KOPT-K1 (cell line): ENCODE results near the gene DNAJC28.
"Not testable (repeated sequence)": the region's sequence is repeated elsewhere in the genome, so short reads cannot be mapped to it uniquely, and the experiment has no call there.

Experiments used
- H3K27ac ChIP-seq: fragments of 200-600 bp; sonication (generic); 2 replicates; pipeline ENCODE4 v1.5.1; 2016; ENCODE audit warnings: antibody characterized with exemption, mild to moderate bottlenecking, low read depth, low read length; ENCODE audit not compliant: poor library complexity, severe bottlenecking
- H3K36me3 ChIP-seq: fragments of 200-600 bp; sonication (generic); 2 replicates; pipeline ENCODE4 v1.5.1; 2017; ENCODE audit warnings: antibody characterized with exemption, mild to moderate bottlenecking, low read length, moderate library complexity; ENCODE audit not compliant: insufficient read depth
- H3K9me3 ChIP-seq: fragments of 200-600 bp; sonication (generic); 2 replicates; pipeline ENCODE4 v1.5.1; 2017; ENCODE audit warnings: antibody characterized with exemption, low read length, mild to moderate bottlenecking; ENCODE audit not compliant: insufficient read depth, poor library complexity, severe bottlenecking

Gene DNAJC28

GRCh38 chr21:33491373-33492102 is at the start of gene DNAJC28:
Gene DNAJC28 (minus strand): TSS chr21:33491716. CDS start chr21:33489393, 2,323 bp downstream.
- Histone ChIP-seq H3K9me3 (no peaks in the 10 kb centered on the region), H3K27ac (peak within 1 kb of the TSS; percentile 52), H3K36me3 (no peaks in the 10 kb centered on the region)

DNA sequence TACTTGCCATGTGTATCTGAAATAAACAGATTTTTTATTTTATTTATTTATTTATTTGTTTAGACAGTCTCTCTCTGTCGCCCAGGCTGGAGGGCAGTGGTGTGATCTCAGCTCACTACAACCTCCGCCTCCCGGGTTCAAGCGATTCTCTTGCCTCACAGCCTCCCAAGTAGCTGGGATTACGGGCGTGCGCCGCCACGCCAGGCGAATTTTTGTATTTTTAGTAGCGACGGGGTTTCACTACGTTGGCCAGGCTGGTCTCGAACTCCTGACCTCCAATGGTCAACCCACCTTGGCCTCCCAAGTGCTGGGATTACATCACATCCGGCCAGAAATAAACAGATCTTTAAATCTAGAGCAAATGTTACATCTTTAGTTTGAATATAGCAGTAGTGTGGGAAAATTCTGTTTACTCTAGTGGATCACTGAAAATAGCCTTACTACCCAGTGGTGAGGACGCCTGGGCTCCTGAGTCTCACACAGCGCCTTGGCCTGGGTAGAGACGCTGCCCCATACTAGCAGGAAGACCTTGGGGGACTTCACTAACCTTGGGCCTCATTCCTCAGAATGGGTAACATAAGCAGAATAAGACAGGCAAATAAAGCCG is 49.7 kb upstream of the DNAJC28 start:
- no peaks in the 10 kb centered on the region for H3K9me3 ChIP-seq
- peaks cover 44% of the 10 kb centered on the region for H3K36me3 ChIP-seq
- peak overlapping the region; percentile 100 for H3K27ac ChIP-seq

DNA sequence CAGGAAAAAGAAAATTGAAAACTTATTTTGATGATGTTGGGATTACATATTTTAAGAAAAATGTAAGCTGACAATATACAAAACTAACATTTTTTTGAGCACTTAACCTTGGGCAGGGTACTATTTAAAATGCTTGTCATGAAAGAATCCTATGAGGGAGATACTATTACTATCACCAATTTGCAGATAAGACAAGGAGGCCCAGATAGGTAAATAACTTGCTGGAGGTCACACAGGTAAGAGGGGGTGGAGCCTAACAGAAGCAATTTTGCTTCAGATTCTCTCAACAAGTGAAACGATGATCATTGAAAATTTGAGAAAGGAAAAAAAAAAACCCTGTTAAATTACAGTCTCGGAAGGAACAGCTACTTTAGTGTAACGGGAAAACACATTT is 49.2 kb upstream of the DNAJC28 start:
- no peak overlapping the region for H3K27ac ChIP-seq
- peaks cover 45% of the 10 kb centered on the region for H3K36me3 ChIP-seq

GRCh38 chr21:33539616-33540015 is 48.1 kb upstream of the DNAJC28 start:
- no peak overlapping the region for H3K27ac ChIP-seq
- H3K9me3 ChIP-seq: no peaks in the 10 kb centered on the region
- peaks cover 56% of the 10 kb centered on the region for H3K36me3 ChIP-seq

More for the DNA sequence above, 49.2 kb upstream of the DNAJC28 start:
- H3K9me3 ChIP-seq: no peaks in the 10 kb centered on the region

GRCh38 chr21:33537212-33537611 is 45.7 kb upstream of the DNAJC28 start:
- Histone ChIP-seq H3K27ac (no peak overlapping the region), H3K9me3 (no peaks in the 10 kb centered on the region), H3K36me3 (peaks cover 79% of the 10 kb centered on the region)

- Histone ChIP-seq H3K36me3 (peaks cover 99% of the 10 kb centered on the region), H3K27ac (no peak overlapping the region), H3K9me3 (no peaks in the 10 kb centered on the region)
These were observed 39.5 kb upstream of the DNAJC28 start for GRCh38 chr21:33531007-33531406.

DNA sequence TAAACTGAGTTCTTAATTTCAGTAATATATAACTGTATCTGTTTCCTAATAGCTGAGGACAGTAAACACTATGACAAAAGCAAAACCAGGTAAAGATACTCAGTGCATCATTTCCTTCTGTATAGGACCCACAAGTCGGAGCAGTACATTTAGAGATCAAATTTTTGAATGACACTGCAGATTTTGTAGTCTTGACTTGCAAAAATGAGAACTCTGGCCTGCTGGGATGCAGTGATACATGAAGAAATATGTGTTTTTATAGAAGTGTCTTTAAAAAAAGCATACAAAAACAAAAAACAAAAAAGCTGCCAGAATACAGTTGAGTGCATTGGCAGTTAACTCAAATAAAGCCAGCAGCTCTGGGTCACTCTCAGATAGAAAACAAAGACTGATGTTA is 31.4 kb upstream of the DNAJC28 start:
- no peak overlapping the region for H3K27ac ChIP-seq
- H3K9me3 ChIP-seq: no peaks in the 10 kb centered on the region
- peaks cover 99% of the 10 kb centered on the region for H3K36me3 ChIP-seq

DNA sequence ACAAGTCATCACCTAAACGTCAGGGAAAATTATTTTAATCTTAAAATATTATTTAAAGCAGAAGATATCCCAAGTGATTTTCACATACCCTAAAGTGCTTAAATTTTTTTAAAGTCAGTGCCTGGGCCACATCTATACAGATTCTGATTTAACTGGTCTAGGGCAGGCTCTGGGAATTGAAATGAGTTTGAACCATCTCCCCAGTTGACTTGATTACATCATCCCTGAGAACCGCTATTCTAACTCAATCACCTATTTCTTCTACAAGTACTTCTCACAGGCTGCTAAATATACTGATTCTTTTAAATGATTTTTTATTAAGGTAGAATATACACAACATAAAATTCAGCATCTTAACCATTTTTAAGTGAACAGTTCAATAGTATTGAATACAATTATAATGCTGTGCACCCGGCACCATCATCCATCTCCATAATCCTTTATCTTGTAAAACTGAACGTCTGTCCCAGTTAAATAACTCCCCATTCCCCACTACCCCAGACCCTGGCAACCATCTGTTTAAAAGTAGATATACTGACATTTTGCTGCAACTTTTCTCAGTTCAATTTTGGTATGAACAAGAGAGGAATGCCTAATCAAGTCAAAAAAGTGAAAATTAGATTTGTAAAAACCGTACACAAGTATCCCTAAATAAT is 30.9 kb upstream of the DNAJC28 start:
- Histone ChIP-seq H3K27ac (no peak overlapping the region), H3K9me3 (no peaks in the 10 kb centered on the region), H3K36me3 (peaks cover 99% of the 10 kb centered on the region)

DNA sequence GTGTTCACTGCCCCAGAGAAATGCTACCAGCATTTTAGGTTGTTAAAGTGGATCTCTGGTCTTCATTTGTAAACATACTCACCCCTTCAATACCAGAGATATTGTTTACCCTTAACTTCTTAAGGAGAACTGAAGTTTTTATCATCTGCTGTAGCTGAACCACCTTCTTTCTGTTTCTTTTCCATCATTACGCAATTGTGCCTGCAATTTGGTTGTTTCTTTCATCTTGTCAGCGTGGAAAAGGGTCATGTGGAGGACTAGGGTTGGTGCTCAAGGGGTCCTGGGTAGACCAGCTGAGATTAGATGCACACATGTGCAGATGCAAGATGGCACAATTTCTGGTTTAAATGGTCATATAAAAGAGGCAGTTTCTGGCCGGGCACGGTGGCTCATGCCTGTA is 27.4 kb upstream of the DNAJC28 start:
- Histone ChIP-seq H3K36me3 (peaks cover 98% of the 10 kb centered on the region), H3K27ac (no peak overlapping the region), H3K9me3 (no peaks in the 10 kb centered on the region)

DNA sequence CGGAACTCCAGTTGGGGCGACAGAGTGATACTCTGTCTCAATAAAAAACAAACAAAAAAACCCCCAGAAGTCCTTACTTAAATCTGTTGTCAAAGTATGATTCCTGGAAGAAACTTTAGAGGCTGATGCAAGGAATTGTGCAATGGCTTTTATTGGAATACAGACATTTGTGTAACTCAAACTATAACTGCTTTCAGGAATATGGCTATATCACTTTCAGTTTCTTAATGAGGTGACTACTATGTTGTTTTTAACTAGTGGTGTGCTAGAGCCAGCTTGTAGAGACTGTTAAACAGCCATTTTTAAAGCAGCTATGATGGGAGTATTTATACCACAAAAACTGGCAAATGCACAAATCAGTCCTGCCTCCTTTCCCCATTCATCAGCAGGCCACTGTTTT is 22.7 kb upstream of the DNAJC28 start:
- no peaks in the 10 kb centered on the region for H3K9me3 ChIP-seq
- H3K27ac ChIP-seq: no peak overlapping the region
- H3K36me3 ChIP-seq: peaks cover 99% of the 10 kb centered on the region

DNA sequence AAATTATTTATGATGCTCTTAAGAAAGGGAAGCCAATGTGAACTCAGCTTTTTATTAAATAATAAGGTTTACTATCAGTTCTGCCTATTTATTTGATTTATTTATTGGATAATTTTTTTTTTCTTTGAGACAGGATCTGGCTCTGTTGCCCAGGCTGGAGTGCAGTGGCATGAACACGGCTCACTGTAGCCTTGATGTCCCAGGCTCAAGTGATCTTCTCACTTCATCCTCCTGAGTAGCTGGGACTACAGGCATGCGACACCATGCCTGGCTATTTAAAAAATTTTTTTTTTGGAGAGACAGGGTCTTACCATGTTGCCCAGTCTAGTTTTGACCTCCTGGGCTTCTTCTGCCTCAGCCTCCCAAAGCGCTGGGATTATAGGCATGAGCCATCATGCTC is 21.0 kb upstream of the DNAJC28 start:
- Histone ChIP-seq H3K27ac (no peak overlapping the region), H3K36me3 (peaks cover 99% of the 10 kb centered on the region), H3K9me3 (no peaks in the 10 kb centered on the region)

DNA sequence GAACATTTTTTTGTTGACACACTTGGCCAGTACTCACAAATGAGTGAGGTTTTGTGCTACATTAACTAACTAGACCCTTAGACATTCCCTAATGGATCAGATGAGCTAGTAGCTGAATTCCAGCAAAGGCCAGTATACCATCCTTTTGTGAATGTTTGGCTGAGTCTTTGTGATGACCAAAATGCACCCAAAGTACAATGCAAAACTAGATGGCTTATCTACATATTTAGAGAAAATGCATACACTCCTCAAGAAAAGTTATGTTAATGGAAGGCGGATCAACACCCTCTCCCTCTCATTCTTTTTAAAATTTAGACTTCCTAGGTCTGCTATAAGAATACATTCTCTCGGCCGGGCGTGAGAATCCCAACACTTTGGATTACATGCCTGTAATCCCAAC is 20.1 kb upstream of the DNAJC28 start:
- Histone ChIP-seq H3K27ac (no peak overlapping the region), H3K36me3 (peaks cover 99% of the 10 kb centered on the region), H3K9me3 (no peaks in the 10 kb centered on the region)

DNA sequence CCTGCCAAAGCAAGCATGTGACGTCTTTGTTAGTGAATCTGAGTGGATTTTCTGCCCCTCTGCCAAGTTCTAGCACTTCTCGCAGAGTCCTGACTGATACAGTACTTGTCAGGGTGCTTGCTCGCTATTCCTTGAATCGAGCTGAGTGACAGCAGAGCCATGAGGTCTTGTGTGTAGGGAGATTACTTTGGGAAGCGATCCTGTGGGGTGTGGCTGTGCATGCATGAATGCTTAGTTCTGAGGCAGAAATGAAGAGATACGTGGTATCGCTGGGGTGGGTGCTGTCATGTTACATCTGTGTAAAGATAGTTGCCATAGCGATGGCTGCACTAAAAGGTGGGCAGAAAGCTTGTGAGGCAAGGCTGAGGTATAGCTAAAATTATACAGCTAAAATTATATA is 19.3 kb upstream of the DNAJC28 start:
- Histone ChIP-seq H3K36me3 (peaks cover 100% of the 10 kb centered on the region), H3K9me3 (no peaks in the 10 kb centered on the region)

DNA sequence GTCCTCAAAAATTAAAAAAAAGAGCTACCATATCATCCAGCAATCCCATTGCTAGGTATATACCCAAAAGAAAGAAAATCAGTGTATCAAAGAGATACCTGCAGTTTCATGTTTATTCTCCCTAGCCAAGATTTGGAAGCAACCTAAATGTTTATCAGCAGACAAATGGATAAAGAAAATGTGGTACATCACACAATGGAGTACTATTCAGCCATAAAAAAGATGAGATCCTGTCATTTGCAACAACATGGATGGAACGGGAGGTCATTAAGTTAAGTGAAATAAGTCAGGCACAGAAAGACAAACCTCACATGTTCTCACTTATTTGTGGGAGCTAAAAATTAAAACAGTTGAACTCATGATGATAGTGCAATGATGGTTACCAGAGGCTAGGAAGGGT is 15.5 kb upstream of the DNAJC28 start:
- not testable (repeated sequence) for H3K27ac ChIP-seq, H3K9me3 ChIP-seq
- peaks cover 96% of the 10 kb centered on the region for H3K36me3 ChIP-seq

More for the DNA sequence above, 19.3 kb upstream of the DNAJC28 start:
- no peak overlapping the region for H3K27ac ChIP-seq

- Histone ChIP-seq H3K36me3 (peaks cover 93% of the 10 kb centered on the region), H3K27ac (no peak overlapping the region)
These were observed 14.3 kb upstream of the DNAJC28 start for GRCh38 chr21:33505833-33506232.

More at GRCh38 chr21:33505833-33506232, 14.3 kb upstream of the DNAJC28 start:
- H3K9me3 ChIP-seq: no peaks in the 10 kb centered on the region
